Ovary (tissue), 9 donors: Measurements from ENCODE around the gene UAP1L1. TPM values are rescaled to one million over a fixed set of nuclear protein-coding genes. Genes with fewer than 3 reads are reported as not detected.

ENCODE experiments used
- DNase-seq, 5 donors: peaks; one replicate each; pipeline ENCODE4 v3.0.0-alpha.2; 2019 to 2020
- H3K27ac ChIP-seq, 2 donors: fragments of 200-600 bp; one replicate each; pipeline versions ENCODE4 v1.5.1 to v1.8.0; 2019 to 2022
- H3K27me3 ChIP-seq: fragments of 200-600 bp; one replicate; pipeline ENCODE4 v1.8.0; 2022
- H3K36me3 ChIP-seq: fragments of 200-600 bp; sonication (generic); one replicate; pipeline ENCODE4 v1.5.1; 2019
- H3K4me1 ChIP-seq: one replicate; pipeline ENCODE4 v1.8.1; 2013; ENCODE audit warnings: mild to moderate bottlenecking, moderate library complexity; ENCODE audit not compliant: insufficient read depth
- H3K4me3 ChIP-seq: fragments of 200-600 bp; sonication (generic); one replicate; pipeline ENCODE4 v1.5.1; 2017
- H3K9me3 ChIP-seq, 2 donors: fragments of 200-600 bp in 1 of 2; sonication (generic) in 1 of 2; one replicate each; pipeline versions ENCODE4 v1.5.1 to v1.8.1; 2013 to 2019; ENCODE audit warnings: mild to moderate bottlenecking in 1 of 2, moderate library complexity in 1 of 2
- EP300 ChIP-seq: sonication (generic); formaldehyde crosslinking; IDR thresholded peaks from one replicate; pipeline ENCODE4 v1.6.1; 2017; ENCODE audit warnings: antibody characterized with exemption
- POLR2A ChIP-seq: fragments of 450-650 bp; IDR thresholded peaks from one replicate; pipeline ENCODE4 v1.6.1; 2017; ENCODE audit warnings: antibody characterized with exemption, mild to moderate bottlenecking, moderate library complexity
- WGBS, 3 donors: extraction: QIAGEN DNeasy Blood & Tissue Kit in 1 of 3; methylation state at CpG; one replicate each; pipeline versions ENCODE4 v1.1.5 to v1.1.7; 2013 to 2017; 5-methylcytosine and 5-hydroxymethylcytosine counted together
- intact Hi-C, 4 donors: fragments of 100-400 bp; cut with DNase I; formaldehyde crosslinking; loops; one replicate each; pipeline versions ENCODE4 v1.11.0 to v1.15.1; 2022 to 2023
- polyA plus RNA-seq, 2 donors: library from polyadenylated mRNA; stranded (reverse); fragments of 200-250 nt in 1 of 2; fragments of 350-450 nt in 1 of 2; fragmentation: Illumina TruSeq in 1 of 2; extraction: RNeasy Lipid Tissue Mini Kit (QIAGEN cat#74804) in 1 of 2; gene quantifications; one replicate each; pipeline ENCODE4 v1.2.3, GENCODE V29; 2013 to 2014
- total RNA-seq, 7 donors: library from RNA; depleted of rRNA in 2 of 7; stranded (reverse); fragments of >200 nt in 2 of 7; fragmentation: NEBNext Ultra II Directional in 3 of 7; extraction: Animal tissue kit (Norgen Biotek cat#: 25700) in 3 of 7; gene quantifications; one replicate each; pipeline versions ENCODE4 v1.1.0 to v1.2.4, GENCODE V29; 2016 to 2023
- TF ChIP-seq, protein P1 (sequence below), 3 donors: fragments of 450-650 bp in 2 of 3; fragments of 200-600 bp in 1 of 3; IDR thresholded peaks; one replicate each; pipeline versions ENCODE4 v1.5.1 to v1.8.0; 2016 to 2022; ENCODE audit warnings: antibody characterized with exemption in 3 of 3, mild to moderate bottlenecking in 1 of 3
- donor health status: DM: no; HTN: no; CAD: no; lungs with moderate emphysema.
- donor health status: DM: no; HTN: no; CAD: no.
- donor health status: Bipolar disorder and iron deficiency.
- donor health status: DM: yes; HTN: yes; CAD: no.
- donor health status: DM: no; HTN: no; CAD: no.
- donor health status: DM: yes; HTN: yes; CAD: no.

UAP1L1 gene
- total and polyA plus RNA-seq, 9 donors: 1.3 to 6.3 (median 4.1) TPM

DNA sequence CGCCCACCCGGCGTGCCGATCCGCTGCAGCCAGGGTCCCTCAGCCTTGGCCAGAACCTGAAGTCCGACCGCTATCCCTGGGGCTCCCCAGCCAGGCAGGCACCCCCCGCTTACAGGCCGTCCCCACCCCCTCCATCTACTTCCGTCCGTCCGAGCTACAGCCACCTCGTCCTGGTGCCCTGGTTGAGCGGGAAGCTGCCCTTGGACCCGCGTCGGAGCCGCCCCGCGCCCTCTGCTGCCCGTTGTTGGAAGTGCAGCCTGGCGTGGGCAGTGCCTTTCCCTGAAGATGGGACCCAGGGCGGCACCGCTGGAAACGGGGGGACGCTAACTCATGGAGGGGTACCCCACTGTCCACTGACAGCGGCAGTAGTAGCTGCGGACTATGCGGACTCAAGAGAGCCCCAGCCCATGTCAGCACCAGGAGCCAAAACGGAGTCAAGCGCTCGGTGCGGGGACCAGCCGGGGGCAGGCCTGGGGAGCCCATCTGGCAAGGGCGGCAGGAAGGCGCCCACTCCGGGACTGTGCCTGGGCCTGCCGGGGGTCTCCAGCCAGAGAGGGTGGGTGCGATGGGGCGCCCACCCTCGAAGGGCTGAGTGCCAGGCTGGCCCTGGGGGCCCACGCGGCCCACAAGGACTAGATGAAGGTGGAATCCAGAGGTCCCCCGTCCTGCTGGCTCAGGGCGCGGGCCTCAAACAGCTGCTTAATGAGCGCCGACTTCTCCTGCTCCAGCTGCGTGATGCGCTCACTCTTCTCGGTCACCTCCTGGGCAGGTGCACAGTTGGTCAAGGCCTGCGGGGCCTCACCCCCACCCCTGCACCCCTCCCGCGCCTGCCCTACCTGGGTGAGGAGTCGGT is 13.1 kb upstream of the UAP1L1 start:
- intact Hi-C loops: loop anchor here in 1 of 4 donors (2.0 kb wide), 1 partner anchor 15 kb away; no protein-coding TSS in a partner anchor
- DNase-seq: peak; percentile 54 to 83 (median 76)
- H3K27ac ChIP-seq: no peak overlapping the region
- H3K9me3 ChIP-seq: no peaks in the 10 kb centered on the region
- 42 to 55% (median 43%) methylated on average over 37 to 55 of the region's 55 CpGs for WGBS, 3 donors
- H3K4me3 ChIP-seq: no peak overlapping the region
- H3K27me3 ChIP-seq: peaks cover 4% of the 10 kb centered on the region
- TF ChIP-seq, protein P1, sequence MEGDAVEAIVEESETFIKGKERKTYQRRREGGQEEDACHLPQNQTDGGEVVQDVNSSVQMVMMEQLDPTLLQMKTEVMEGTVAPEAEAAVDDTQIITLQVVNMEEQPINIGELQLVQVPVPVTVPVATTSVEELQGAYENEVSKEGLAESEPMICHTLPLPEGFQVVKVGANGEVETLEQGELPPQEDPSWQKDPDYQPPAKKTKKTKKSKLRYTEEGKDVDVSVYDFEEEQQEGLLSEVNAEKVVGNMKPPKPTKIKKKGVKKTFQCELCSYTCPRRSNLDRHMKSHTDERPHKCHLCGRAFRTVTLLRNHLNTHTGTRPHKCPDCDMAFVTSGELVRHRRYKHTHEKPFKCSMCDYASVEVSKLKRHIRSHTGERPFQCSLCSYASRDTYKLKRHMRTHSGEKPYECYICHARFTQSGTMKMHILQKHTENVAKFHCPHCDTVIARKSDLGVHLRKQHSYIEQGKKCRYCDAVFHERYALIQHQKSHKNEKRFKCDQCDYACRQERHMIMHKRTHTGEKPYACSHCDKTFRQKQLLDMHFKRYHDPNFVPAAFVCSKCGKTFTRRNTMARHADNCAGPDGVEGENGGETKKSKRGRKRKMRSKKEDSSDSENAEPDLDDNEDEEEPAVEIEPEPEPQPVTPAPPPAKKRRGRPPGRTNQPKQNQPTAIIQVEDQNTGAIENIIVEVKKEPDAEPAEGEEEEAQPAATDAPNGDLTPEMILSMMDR (IDR thresholded peaks at IDR 0.05): peak; percentile 77 to 95 (median 94)
- TF ChIP-seq EP300 (no peak), POLR2A (no peak)
- H3K36me3 ChIP-seq: no peaks in the 10 kb centered on the region
- H3K4me1 ChIP-seq: no peaks in the 10 kb centered on the region

DNA sequence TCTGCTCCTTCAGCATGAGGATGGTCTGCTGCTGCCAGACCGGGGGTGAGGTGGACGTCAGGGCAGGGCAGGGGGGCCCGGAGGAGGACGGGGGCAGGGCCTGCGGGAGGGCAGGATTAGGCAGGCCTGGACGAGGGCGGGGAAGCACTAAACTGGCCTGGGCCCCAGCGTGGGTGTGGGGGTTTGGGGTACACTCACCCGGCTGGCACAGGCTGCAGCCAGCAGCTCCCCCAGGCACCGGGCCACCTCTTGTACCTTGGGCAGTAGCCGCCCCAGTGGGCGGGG is 12.5 kb upstream of the UAP1L1 start:
- Histone ChIP-seq H3K27me3 (peaks cover 4% of the 10 kb centered on the region), H3K36me3 (no peaks in the 10 kb centered on the region), H3K27ac (no peak overlapping the region), H3K4me3 (no peak overlapping the region), H3K4me1 (no peaks in the 10 kb centered on the region), H3K9me3 (no peaks in the 10 kb centered on the region)
- intact Hi-C loops: loop anchor here in 2 of 4 donors (2.0 to 5.0 kb wide), 2 partner anchors 16 to 38 kb away; partner anchors contain the start of gene ABCA2 (in 1 of the 2)
- TF ChIP-seq, protein P1 (IDR thresholded peaks at IDR 0.05): no peak
- TF ChIP-seq POLR2A: no peak
- TF ChIP-seq EP300: no peak
- DNase-seq: no peak
- 80 to 83% (median 83%) methylated on average over 12 of the region's 12 CpGs for WGBS, 3 donors

DNA sequence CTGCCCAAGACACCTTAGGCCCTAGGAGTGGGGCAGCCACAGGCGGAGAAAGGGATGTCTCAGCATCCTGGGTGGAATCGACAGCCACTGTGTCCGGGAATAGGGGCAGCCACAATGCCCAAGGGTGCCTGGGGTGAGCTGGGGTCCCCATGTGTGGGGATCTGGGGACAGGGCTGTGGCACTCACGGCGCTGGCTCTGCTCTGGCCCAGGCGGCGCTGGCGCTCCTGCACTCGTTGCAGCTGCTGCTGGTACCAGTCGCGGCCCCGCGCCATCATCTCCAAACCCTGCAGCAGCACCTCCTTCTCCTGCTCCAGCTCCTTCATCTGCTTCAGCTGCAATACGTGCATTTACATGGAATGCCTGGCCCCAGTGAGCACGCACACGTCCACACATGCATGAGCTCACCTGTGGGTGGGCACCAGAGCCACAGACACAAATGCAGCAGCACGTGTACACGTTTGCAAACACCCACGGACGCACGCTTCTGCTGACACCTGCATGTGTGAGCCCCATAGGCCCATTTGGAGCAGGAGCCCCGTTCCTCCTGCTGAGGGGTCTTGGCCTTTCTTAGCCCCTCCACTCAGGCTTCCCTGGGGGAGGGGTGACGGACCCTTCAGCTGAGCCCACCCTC is 11.9 kb upstream of the UAP1L1 start:
- H3K4me3 ChIP-seq: no peak overlapping the region
- H3K9me3 ChIP-seq: no peaks in the 10 kb centered on the region
- H3K27ac ChIP-seq: no peak overlapping the region
- H3K4me1 ChIP-seq: no peaks in the 10 kb centered on the region
- H3K36me3 ChIP-seq: no peaks in the 10 kb centered on the region
- DNase-seq: no peak
- peaks cover 4% of the 10 kb centered on the region for H3K27me3 ChIP-seq
- 94 to 95% (median 94%) methylated on average over 23 of the region's 23 CpGs for WGBS, 3 donors
- no peak for TF ChIP-seq POLR2A
- TF ChIP-seq, protein P1 (IDR thresholded peaks at IDR 0.05): no peak
- TF ChIP-seq EP300: no peak
- intact Hi-C loops: loop anchor here in 2 of 4 donors (2.0 to 5.0 kb wide), 2 partner anchors 17 to 38 kb away; partner anchors contain the start of gene ABCA2 (in 1 of the 2)

DNA sequence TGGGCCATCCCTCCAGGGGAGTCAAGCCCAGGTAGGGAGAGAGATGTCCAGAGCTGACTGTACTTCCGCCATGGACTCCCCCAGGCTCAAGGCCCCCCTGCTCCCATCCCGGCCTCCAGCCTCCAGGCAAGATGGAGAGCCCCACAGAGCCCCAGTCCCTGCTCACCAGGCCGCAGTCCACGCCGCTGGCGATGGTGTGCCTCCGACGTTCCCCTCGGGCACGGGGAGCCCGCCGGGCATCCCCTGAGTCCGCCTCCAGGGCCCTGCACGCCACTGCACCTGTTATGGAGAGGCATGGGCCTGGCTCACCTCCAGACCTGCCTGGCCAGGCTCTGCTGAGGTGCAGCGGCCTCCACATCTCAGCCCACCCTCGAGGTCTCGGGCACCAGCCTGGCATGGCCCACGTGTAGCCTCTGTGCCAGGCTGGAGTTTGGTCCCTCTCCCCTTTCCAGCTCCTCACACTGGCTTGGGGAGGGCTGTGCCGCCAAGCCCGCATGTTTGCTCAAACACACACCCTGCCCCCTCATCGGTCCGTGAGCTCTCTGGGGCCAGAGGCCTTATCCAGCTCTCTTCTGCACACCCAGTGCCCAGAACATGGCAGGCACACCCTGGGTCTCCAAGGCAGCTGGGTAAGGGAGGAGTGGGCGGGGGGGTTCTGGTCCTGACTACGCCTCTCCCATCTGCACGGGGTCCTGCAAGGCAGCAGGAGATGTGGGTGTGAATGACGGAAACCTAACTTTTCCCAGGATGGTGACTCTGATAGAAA is 11.0 kb upstream of the UAP1L1 start:
- intact Hi-C loops: loop anchor here in 1 of 4 donors (5.0 kb wide), 1 partner anchor 39 kb away; the partner anchor contains the start of gene ABCA2
- WGBS, 3 donors: 86 to 93% (median 87%) methylated on average over 26 of the region's 26 CpGs
- Histone ChIP-seq H3K9me3 (no peaks in the 10 kb centered on the region), H3K27me3 (peaks cover 4% of the 10 kb centered on the region), H3K4me3 (no peak overlapping the region), H3K4me1 (no peaks in the 10 kb centered on the region), H3K36me3 (no peaks in the 10 kb centered on the region), H3K27ac (no peak overlapping the region)
- no peak for TF ChIP-seq POLR2A
- TF ChIP-seq EP300: no peak
- DNase-seq: no peak
